ENCODE measurements around the gene TSGA10IP. TPM values are rescaled to one million over a fixed set of nuclear protein-coding genes. Genes with fewer than 3 reads are reported as not detected.

TSGA10IP gene
- total RNA-seq, 2 experiments from 2014 or later, result not detected

GRCh38 chr11:65919141-65919572, 26.1 kb upstream of the TSGA10IP start, which contains the start of gene DRAP1:
DRAP1 (plus strand) TSS chr11:65919426; CDS start chr11:65919502, 76 bp downstream.
- peaks cover 8% of the 10 kb centered on the region for H3K36me3 Mint-ChIP-seq (ENCODE audit: low read depth)
- H3K4me1 Mint-ChIP-seq (ENCODE audit: low read depth), result peaks cover 41% of the 10 kb centered on the region
- H3K9me3 Mint-ChIP-seq, result no peaks in the 10 kb centered on the region
- H3K27me3 Mint-ChIP-seq (ENCODE audit: low read depth), result no peaks in the 10 kb centered on the region
- intact Hi-C loops (cut with micrococcal nuclease), result loop anchor here (1.0 to 5.0 kb wide), 8 partner anchors 19 to 348 kb away; partner anchors contain the start of genes CCDC85B, FOSL1, RAB1B and SART1
- H3K4me3 Mint-ChIP-seq, result peak within 1 kb of the TSS; percentile 93
- CTCF ChIA-PET, result no interaction called here
- peak within 1 kb of the TSS; percentile 84 for H3K27ac Mint-ChIP-seq
- peak; percentile 99 for DNase-seq

GRCh38 chr11:65919573-65920371, 25.5 kb upstream of the TSGA10IP start:
- Mint-ChIP-seq H3K4me3 (peak overlapping the region; percentile 93), H3K27ac (peak overlapping the region; percentile 76), H3K27me3 (ENCODE audit: low read depth) (no peaks in the 10 kb centered on the region), H3K9me3 (no peaks in the 10 kb centered on the region), H3K36me3 (ENCODE audit: low read depth) (peaks cover 8% of the 10 kb centered on the region), H3K4me1 (ENCODE audit: low read depth) (peaks cover 38% of the 10 kb centered on the region)
- DNase-seq, result peak; percentile 64
- intact Hi-C loops (cut with micrococcal nuclease), result loop anchor here (1.0 to 5.0 kb wide), 8 partner anchors 19 to 348 kb away; partner anchors contain the start of genes CCDC85B, FOSL1, RAB1B and SART1
- CTCF ChIA-PET, result no interaction called here

GRCh38 chr11:65920372-65920802, 24.9 kb upstream of the TSGA10IP start:
- Mint-ChIP-seq H3K27me3 (ENCODE audit: low read depth) (no peaks in the 10 kb centered on the region), H3K27ac (no peak overlapping the region), H3K9me3 (no peaks in the 10 kb centered on the region), H3K36me3 (ENCODE audit: low read depth) (peaks cover 8% of the 10 kb centered on the region), H3K4me3 (peak overlapping the region; percentile 93), H3K4me1 (ENCODE audit: low read depth) (peaks cover 32% of the 10 kb centered on the region)
- intact Hi-C loops (cut with micrococcal nuclease), result no loop called here
- CTCF ChIA-PET, result no interaction called here
- DNase-seq, result no peak

GRCh38 chr11:65921033-65921555, 24.2 kb upstream of the TSGA10IP start:
- H3K27ac Mint-ChIP-seq, result no peak overlapping the region
- no peaks in the 10 kb centered on the region for H3K27me3 Mint-ChIP-seq (ENCODE audit: low read depth)
- peaks cover 31% of the 10 kb centered on the region for H3K4me1 Mint-ChIP-seq (ENCODE audit: low read depth)
- no peaks in the 10 kb centered on the region for H3K9me3 Mint-ChIP-seq
- peak overlapping the region; percentile 93 for H3K4me3 Mint-ChIP-seq
- peaks cover 8% of the 10 kb centered on the region for H3K36me3 Mint-ChIP-seq (ENCODE audit: low read depth)
- no peak for DNase-seq
- CTCF ChIA-PET, result interaction anchor here (1.5 kb wide), 1 partner anchor 101 kb away, joined by 4 read pairs; no protein-coding TSS in a partner anchor
- intact Hi-C loops (cut with micrococcal nuclease), result no loop called here

- no peaks in the 10 kb centered on the region for H3K9me3 Mint-ChIP-seq
- no peak overlapping the region for H3K4me3 Mint-ChIP-seq
- CTCF ChIA-PET, result interaction anchor here (0.6 to 1.5 kb wide), 2 partner anchors 68 to 100 kb away, joined by 4 read pairs; no protein-coding TSS in a partner anchor
Measured at GRCh38 chr11:65921876-65922275, 23.4 kb upstream of the TSGA10IP start.

GRCh38 chr11:65922565-65922964, 22.7 kb upstream of the TSGA10IP start:
- H3K4me1 Mint-ChIP-seq (ENCODE audit: low read depth), result peaks cover 27% of the 10 kb centered on the region
- H3K27ac Mint-ChIP-seq, result no peak overlapping the region
- CTCF ChIA-PET, result interaction anchor here (0.6 to 1.5 kb wide), 4 partner anchors 31 to 99 kb away, joined by 3 to 7 read pairs (median 4); partner anchors contain the start of gene FIBP
- H3K27me3 Mint-ChIP-seq (ENCODE audit: low read depth), result no peaks in the 10 kb centered on the region
- peaks cover 8% of the 10 kb centered on the region for H3K36me3 Mint-ChIP-seq (ENCODE audit: low read depth)
- H3K4me3 Mint-ChIP-seq, result no peak overlapping the region
- intact Hi-C loops (cut with micrococcal nuclease), result no loop called here
- DNase-seq, result no peak
- no peaks in the 10 kb centered on the region for H3K9me3 Mint-ChIP-seq

More at GRCh38 chr11:65921876-65922275, 23.4 kb upstream of the TSGA10IP start:
- intact Hi-C loops (cut with micrococcal nuclease), result no loop called here
- H3K36me3 Mint-ChIP-seq (ENCODE audit: low read depth), result peaks cover 8% of the 10 kb centered on the region
- peaks cover 26% of the 10 kb centered on the region for H3K4me1 Mint-ChIP-seq (ENCODE audit: low read depth)
- no peak for DNase-seq
- no peaks in the 10 kb centered on the region for H3K27me3 Mint-ChIP-seq (ENCODE audit: low read depth)
- peak overlapping the region; percentile 57 for H3K27ac Mint-ChIP-seq

- no peak for DNase-seq
- Mint-ChIP-seq H3K9me3 (no peaks in the 10 kb centered on the region), H3K4me3 (no peak overlapping the region), H3K27me3 (ENCODE audit: low read depth) (no peaks in the 10 kb centered on the region), H3K27ac (no peak overlapping the region), H3K4me1 (ENCODE audit: low read depth) (peaks cover 32% of the 10 kb centered on the region), H3K36me3 (ENCODE audit: low read depth) (peaks cover 7% of the 10 kb centered on the region)
- intact Hi-C loops (cut with micrococcal nuclease), result no loop called here
- CTCF ChIA-PET, result interaction anchor here (1.5 kb wide), 1 partner anchor 41 kb away, joined by 4 read pairs; no protein-coding TSS in a partner anchor
Measured at GRCh38 chr11:65925397-65925796, 19.9 kb upstream of the TSGA10IP start.

GRCh38 chr11:65927904-65928397, 17.3 kb upstream of the TSGA10IP start:
- peaks cover 4% of the 10 kb centered on the region for H3K36me3 Mint-ChIP-seq (ENCODE audit: low read depth)
- DNase-seq, result peak; percentile 91
- H3K9me3 Mint-ChIP-seq, result no peaks in the 10 kb centered on the region
- intact Hi-C loops (cut with micrococcal nuclease), result loop anchor here (1.0 kb wide), 3 partner anchors 28 to 38 kb away; partner anchors contain the start of genes CCDC85B and SART1
- CTCF ChIA-PET, result interaction anchor here (0.8 to 1.2 kb wide), 2 partner anchors 10 to 41 kb away, joined by 3 read pairs; no protein-coding TSS in a partner anchor
- no peaks in the 10 kb centered on the region for H3K27me3 Mint-ChIP-seq (ENCODE audit: low read depth)
- H3K4me1 Mint-ChIP-seq (ENCODE audit: low read depth), result peaks cover 30% of the 10 kb centered on the region
- peak overlapping the region; percentile 68 for H3K4me3 Mint-ChIP-seq
- peak overlapping the region; percentile 97 for H3K27ac Mint-ChIP-seq

GRCh38 chr11:65928667-65929066, 16.6 kb upstream of the TSGA10IP start:
- intact Hi-C loops (cut with micrococcal nuclease), result loop anchor here (1.0 kb wide), 3 partner anchors 28 to 38 kb away; partner anchors contain the start of genes CCDC85B and SART1
- H3K4me3 Mint-ChIP-seq, result peak overlapping the region; percentile 68
- no peaks in the 10 kb centered on the region for H3K27me3 Mint-ChIP-seq (ENCODE audit: low read depth)
- peak overlapping the region; percentile 97 for H3K27ac Mint-ChIP-seq
- H3K36me3 Mint-ChIP-seq (ENCODE audit: low read depth), result no peaks in the 10 kb centered on the region
- H3K4me1 Mint-ChIP-seq (ENCODE audit: low read depth), result peaks cover 28% of the 10 kb centered on the region
- DNase-seq, result peak; percentile 36
- H3K9me3 Mint-ChIP-seq, result no peaks in the 10 kb centered on the region
- CTCF ChIA-PET, result interaction anchor here (0.8 to 1.2 kb wide), 3 partner anchors 9 to 44 kb away, joined by 3 to 6 read pairs (median 3); no protein-coding TSS in a partner anchor

GRCh38 chr11:65931773-65932557, 13.3 kb upstream of the TSGA10IP start:
- CTCF ChIA-PET, result interaction anchor here (1.1 to 2.2 kb wide), 3 partner anchors 16 to 47 kb away, joined by 7 to 12 read pairs (median 8); partner anchors contain the start of gene CCDC85B

GRCh38 chr11:65932558-65932919, 12.7 kb upstream of the TSGA10IP start:
- DNase-seq, result no peak
- H3K27ac Mint-ChIP-seq, result no peak overlapping the region
- no peaks in the 10 kb centered on the region for H3K27me3 Mint-ChIP-seq (ENCODE audit: low read depth)
- H3K36me3 Mint-ChIP-seq (ENCODE audit: low read depth), result no peaks in the 10 kb centered on the region
- no peaks in the 10 kb centered on the region for H3K9me3 Mint-ChIP-seq
- CTCF ChIA-PET, result interaction anchor here (1.1 to 2.2 kb wide), 4 partner anchors 17 to 48 kb away, joined by 3 to 12 read pairs (median 8); partner anchors contain the start of gene CCDC85B
- H3K4me1 Mint-ChIP-seq (ENCODE audit: low read depth), result peaks cover 22% of the 10 kb centered on the region
- intact Hi-C loops (cut with micrococcal nuclease), result no loop called here
- no peak overlapping the region for H3K4me3 Mint-ChIP-seq

More at GRCh38 chr11:65931773-65932557, 13.3 kb upstream of the TSGA10IP start:
- Mint-ChIP-seq H3K27me3 (ENCODE audit: low read depth) (no peaks in the 10 kb centered on the region), H3K4me3 (no peak overlapping the region), H3K4me1 (ENCODE audit: low read depth) (peaks cover 27% of the 10 kb centered on the region), H3K27ac (no peak overlapping the region), H3K36me3 (ENCODE audit: low read depth) (no peaks in the 10 kb centered on the region), H3K9me3 (no peaks in the 10 kb centered on the region)
- DNase-seq, result no peak
- intact Hi-C loops (cut with micrococcal nuclease), result no loop called here

All from activated naive CD4-positive, alpha-beta T cell treated with anti-CD3 and anti-CD28 coated beads for 36 hours (primary cell).